Activated CD8-positive, alpha-beta memory T cell treated with anti-CD3 and anti-CD28 coated beads for 48 hours (primary cell): ENCODE measurements around the gene PEAR1.
A peak's percentile ranks its signal among the peaks of the same experiment; 100 is the strongest.

ENCODE experiments used
- DNase-seq, 3 experiments: peaks; one replicate each; pipeline ENCODE4 v3.0.0-alpha.2; 2020; ENCODE audit warnings: low read depth in 2 of 3, low spot score in 2 of 3

PEAR1 gene

DNA sequence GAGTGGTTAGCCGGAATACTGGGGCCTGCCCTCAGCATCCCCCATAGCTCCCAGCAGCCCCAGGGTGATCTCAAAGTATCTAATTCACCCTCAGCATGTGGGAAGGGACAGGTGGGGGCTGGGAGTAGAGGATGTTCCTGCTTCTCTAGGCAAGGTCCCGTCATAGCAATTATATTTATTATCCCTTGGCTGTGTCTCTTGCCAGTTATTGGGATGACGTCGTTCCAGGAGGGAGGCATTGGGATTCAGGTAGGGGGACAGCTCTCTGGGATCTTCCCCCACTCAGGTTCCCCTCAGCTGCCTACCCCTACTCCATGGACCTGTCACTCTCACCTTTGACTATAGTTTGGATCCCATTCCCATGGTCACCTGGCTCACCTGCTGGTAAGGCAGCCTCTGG, 11.9 kb upstream of the PEAR1 start:
- DNase-seq = no peak

- DNase-seq = no peak
Measured at GRCh38 chr1:156882543-156882942, 11.0 kb upstream of the PEAR1 start.

GRCh38 chr1:156883919-156884318, 9.6 kb upstream of the PEAR1 start:
- no peak for DNase-seq

DNA sequence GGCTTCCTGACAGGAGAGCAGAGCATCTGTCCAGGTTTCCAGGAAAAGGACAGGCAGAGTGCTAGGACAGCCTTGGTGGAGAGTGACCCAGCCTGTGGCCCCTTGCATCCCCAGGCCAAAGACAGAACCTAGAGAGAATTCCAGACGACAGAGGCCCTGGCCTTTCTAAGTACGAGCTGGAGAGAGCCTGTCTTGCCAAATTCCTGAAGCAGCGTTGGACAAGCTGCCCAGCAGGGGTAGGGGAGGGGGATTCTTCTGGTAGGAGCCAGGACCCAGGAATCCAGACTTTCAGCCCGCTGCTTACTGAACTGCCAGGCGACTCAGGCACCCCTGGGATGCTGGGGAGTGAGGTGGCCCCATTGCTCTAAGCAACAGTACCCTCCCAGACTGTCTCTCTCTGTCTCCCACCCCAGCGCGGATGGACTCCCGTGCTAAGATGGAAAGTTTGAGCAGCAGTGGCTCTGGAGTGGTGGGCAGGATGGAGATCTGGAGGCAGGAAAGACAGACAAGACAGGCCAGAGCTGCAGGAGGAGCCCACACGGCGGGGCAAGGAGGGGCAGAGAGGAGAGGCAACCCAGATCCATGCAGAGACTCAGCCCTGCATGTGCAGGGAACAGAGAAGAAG, 8.8 kb upstream of the PEAR1 start:
- no peak for DNase-seq

DNA sequence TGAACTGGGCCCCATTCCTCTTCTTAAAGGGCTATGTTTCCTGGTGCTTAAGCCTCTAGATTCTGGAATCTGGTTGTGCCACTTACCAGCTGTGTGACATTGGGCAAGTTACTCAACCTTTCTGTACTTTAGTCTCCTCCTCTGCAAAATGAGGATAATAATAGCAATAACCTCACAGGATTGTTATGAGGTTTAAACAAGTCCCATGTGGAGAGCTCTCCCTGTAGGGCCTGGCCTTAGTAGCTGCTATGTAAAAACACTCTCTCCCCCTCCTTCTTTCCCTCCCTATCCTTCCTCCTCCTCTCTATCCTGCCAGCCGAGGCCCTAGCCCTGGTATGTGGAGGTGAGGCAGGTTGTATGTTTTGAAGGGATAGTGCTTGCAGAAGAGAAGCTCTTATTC, 8.2 kb upstream of the PEAR1 start:
- no peak for DNase-seq

- DNase-seq = no peak
Measured at GRCh38 chr1:156885880-156886355, 7.6 kb upstream of the PEAR1 start.

- DNase-seq = no peak
Measured at GRCh38 chr1:156886583-156887281, 6.8 kb upstream of the PEAR1 start.

DNA sequence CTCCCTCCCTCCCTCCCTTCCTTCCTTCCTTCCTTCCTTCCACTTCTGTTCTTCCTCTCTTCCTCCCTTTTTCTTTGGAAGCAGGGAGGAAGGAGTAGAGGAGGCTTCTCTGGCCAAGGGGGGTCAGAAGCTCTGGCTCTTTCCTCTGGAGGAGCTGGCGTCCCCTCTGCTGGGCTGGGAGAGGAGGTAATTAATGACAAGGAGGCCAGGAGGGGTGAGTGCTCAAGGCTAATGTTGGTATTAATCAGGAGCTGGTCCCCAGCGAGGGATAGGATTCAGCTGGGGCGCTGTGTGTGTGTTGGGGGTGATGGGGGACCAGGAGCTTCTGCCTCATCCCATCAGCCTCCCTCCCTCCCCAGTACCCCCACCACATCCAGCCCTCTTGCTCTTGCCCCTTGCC, 6.2 kb upstream of the PEAR1 start:
- no peak for DNase-seq

DNA sequence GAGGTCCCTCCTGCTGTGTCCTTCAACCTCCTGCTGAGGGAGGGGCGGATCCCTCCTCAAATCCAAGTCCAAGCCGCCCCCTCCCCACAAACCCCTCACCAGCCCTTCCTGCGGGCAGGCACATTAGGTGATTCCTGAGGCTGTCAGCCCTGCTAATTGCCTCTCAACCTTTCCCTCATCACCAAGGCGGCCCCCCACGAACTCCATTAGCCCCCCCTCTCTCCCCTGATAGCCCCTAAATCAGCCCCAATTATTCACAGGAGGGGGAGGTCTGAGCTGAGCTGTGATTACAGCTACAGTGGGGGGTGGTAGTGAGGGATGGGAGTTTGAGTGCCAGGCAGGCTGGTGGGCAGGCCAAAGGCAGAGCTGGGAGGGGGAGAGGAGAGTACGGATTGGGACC, 5.8 kb upstream of the PEAR1 start:
- DNase-seq = no peak

DNA sequence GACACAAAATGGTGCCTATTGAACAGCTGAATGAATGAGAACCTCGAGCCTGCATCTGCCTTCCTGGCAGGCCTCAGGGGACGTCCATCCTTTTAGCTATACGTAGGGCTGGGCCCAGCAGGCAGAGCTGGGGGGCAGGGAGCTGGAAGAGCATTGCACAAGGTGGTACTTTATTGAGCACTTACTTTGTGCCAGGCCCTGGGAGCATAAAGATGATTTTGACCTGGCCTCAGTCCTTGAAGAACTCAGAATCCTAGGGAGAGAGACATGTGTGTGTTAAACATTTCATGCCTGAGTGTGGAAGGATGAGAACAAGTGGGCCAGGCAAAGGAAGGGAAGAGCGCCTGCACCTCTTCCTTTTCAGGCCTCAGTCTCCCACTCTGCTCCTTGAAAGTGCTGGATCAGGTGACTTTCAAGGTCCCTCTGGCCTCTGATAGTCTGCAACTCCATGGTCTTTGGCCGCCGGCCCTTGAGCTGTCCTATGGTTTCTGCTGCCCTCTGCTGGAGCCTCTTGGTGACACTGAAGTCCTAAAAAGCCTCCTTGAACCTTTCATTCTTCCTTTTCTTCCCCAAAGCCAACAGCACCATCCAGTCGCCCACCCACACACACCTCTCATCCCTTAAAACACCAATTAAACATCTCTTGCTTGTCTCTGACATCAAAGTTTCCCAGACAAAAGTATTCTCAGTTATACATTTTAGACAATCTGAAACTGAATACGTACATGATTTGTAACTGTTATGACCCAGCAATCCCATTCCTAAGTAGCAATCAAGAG, 3.5 kb upstream of the PEAR1 start:
- DNase-seq = peak in 2 of 3 experiments; percentile 35 to 41

- peak; percentile 72 to 85 (median 74) for DNase-seq
Measured at GRCh38 chr1:156892190-156893047, 1.1 kb upstream of the PEAR1 start.

GRCh38 chr1:156894001-156894400, 483 bp downstream of the PEAR1 start:
- DNase-seq = no peak

- no peak for DNase-seq
Measured at GRCh38 chr1:156894711-156895454, 1.4 kb downstream of the PEAR1 start.

DNA sequence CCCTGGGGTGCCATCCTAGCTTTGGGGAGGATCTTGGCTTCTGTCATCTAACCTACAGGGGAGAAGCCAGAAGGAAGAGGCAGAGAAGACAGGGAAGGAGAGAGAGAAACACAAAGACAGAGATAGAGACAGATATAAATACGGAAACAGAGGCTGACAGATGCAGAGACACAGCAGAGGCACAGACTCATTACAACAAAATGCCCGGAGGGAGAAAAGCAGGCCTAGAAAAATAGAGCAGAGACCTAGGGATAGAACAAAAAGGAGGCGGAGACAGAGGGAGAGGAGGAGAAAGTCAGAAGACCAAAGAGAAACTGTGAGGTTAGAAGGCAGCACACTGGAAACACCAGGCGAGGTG, 1.9 kb downstream of the PEAR1 start:
- no peak for DNase-seq

- no peak for DNase-seq
Measured at GRCh38 chr1:156895927-156896326, 2.4 kb downstream of the PEAR1 start.

DNA sequence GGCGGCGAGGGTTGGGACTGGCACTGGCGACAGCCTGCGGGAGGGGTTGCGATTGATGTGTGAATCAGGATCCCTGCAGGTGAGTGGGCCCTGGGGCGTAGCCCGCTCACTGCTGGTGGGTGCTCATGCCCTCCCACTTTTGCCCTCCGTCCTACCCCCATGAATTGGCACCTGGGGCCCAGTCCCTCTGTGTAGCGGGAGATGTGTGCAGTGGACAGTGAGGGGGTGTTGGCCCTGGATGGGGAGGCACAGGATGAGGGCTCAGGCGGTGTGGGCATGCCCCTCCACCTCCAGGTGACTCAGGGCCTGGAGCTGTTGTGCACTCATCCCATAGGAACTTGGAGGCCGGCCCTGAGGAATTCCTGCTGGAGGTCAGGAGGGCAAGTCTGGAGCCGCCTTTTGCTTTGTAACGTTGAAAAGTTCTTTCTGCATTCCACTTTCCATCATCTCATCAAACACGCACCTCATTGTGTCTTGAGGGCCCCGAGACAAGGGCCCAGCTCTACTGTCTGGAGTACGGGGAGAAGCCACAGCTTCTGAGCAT, 3.0 kb downstream of the PEAR1 start:
- DNase-seq = no peak

DNA sequence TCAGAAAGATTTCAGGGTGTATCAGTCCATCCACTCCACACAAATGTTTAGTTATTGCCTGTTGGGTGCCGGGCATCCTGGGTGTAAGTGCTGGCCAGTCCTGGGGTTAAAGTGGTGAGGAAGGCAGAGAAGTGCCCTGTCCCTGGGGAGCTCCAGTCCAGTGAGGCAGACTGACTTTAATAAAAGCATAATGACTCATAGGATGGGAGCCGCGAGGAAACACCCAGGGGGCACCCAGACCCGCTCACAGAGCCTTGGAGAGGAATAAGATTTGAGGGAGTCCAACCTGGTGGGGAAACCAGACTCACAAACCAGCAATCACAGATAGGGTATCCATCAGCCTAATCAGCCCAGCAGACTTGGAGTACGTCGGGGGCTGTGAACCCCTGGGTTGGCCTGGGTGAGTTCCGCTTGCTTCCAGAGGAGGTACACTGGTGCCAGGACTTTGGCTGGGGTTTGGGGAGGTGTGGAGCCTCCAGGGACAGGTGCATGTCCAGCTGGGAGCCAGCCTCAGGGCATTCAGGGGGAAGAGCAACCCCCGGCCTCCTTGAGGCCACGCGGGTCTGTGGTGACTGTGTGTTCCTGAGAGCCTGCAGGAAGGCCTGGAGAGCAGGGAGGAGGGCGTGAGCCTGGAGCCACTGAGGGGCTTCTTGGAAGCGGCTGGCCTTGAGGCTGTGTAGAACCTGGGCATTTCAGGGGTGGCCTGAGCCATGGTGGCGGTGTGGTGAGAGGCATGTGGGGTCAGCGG, 3.7 kb downstream of the PEAR1 start:
- no peak for DNase-seq

- no peak for DNase-seq
Measured at GRCh38 chr1:156898161-156898566, 4.6 kb downstream of the PEAR1 start.

DNA sequence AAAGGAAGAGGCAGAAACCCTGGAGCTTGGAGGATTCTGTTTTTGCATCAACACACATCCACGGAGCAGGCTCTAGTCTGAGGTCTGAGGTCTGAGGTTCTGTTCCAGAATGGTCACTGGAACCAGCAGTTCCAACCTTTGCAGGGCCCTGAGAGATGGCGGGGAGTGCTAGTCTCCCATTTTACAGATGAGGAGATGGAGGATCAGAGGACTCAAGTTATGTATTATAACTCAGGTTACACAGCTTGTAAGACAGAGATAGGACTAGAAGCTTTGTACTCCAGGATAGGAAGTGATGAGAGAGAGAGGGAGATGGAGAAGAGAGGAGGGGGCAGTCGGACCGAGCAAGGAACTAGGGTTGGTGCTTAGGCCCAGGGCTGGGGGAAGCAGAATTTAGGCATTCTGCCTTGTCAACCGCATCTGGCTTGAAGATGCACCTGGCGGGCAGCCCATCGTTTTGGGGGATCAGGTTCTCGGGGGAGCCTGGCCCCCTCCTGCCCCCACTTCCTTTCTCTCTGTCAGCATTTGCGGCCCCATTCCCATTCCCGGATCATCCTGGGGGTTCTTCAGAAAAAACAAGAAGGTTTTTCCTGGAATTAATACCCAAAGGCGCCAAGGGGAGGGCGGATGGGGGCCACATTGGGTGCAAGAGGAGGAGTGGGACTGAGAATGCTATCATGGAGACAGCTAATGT, 5.6 kb downstream of the PEAR1 start:
- DNase-seq = no peak
